Mesendoderm (in vitro differentiated cells): ENCODE measurements around the gene MPV17.

Experiments used
- DNase-seq: peaks from one replicate; pipeline ENCODE4 v3.0.0; 2013
- H2AK5ac ChIP-seq: 2 replicates; pipeline ENCODE4 v1.6.1; 2013; ENCODE audit warnings: low read length, inconsistent platforms
- H2BK120ac ChIP-seq: 2 replicates; pipeline ENCODE4 v1.6.1; 2013; ENCODE audit warnings: low read depth, mild to moderate bottlenecking, low read length, moderate library complexity, mixed read lengths
- H2BK15ac ChIP-seq: replicated peaks from 2 replicates; pipeline ENCODE4 v1.6.1; 2013; ENCODE audit warnings: low read depth, mild to moderate bottlenecking, moderate library complexity
- H2BK5ac ChIP-seq: 2 replicates; pipeline ENCODE4 v1.6.1; 2013; ENCODE audit warnings: low read length, inconsistent platforms
- H3K18ac ChIP-seq: 2 replicates; pipeline ENCODE4 v1.6.1; 2013; ENCODE audit warnings: mild to moderate bottlenecking, low read length, mixed read lengths
- H3K23ac ChIP-seq: one replicate; pipeline ENCODE4 v1.6.1; 2013; ENCODE audit warnings: low read length
- H3K27ac ChIP-seq: 2 replicates; pipeline ENCODE4 v1.5.1; 2013; ENCODE audit warnings: low read depth, mild to moderate bottlenecking, inconsistent platforms, low read length, moderate library complexity
- H3K27me3 ChIP-seq: 2 replicates; pipeline ENCODE4 v1.6.1; 2013; ENCODE audit warnings: low read length, control low read depth, mild to moderate bottlenecking, inconsistent platforms; ENCODE audit not compliant: insufficient read depth, poor library complexity
- H3K36me3 ChIP-seq: 2 replicates; pipeline ENCODE4 v1.6.1; 2013; ENCODE audit warnings: low read length, inconsistent platforms; ENCODE audit not compliant: control insufficient read depth, insufficient read depth
- H3K4ac ChIP-seq: one replicate; pipeline ENCODE4 v1.6.1; 2013; ENCODE audit warnings: low read depth, mild to moderate bottlenecking, low read length, moderate library complexity
- H3K4me1 ChIP-seq: 2 replicates; pipeline ENCODE4 v1.6.1; 2013; ENCODE audit warnings: low read depth, low read length, inconsistent platforms; ENCODE audit not compliant: control insufficient read depth
- H3K4me2 ChIP-seq: 2 replicates; pipeline ENCODE4 v1.6.1; 2013; ENCODE audit warnings: low read length
- H3K4me3 ChIP-seq: 2 replicates; pipeline ENCODE4 v1.5.1; 2013; ENCODE audit warnings: mild to moderate bottlenecking, low read length
- H3K56ac ChIP-seq: one replicate; pipeline ENCODE4 v1.6.1; 2013; ENCODE audit warnings: low read length
- H3K79me1 ChIP-seq: 2 replicates; pipeline ENCODE4 v1.6.1; 2013; ENCODE audit warnings: low read length, inconsistent platforms
- H3K79me2 ChIP-seq: 2 replicates; pipeline ENCODE4 v1.6.1; 2013; ENCODE audit warnings: mild to moderate bottlenecking, low read length; ENCODE audit not compliant: control insufficient read depth, insufficient read depth
- H3K9ac ChIP-seq: 2 replicates; pipeline ENCODE4 v1.6.1; 2013; ENCODE audit warnings: low read length, inconsistent platforms
- H4K5ac ChIP-seq: one replicate; pipeline ENCODE4 v1.6.1; 2013; ENCODE audit warnings: low read length
- H4K8ac ChIP-seq: one replicate; pipeline ENCODE4 v1.6.1; 2013; ENCODE audit warnings: low read depth, mild to moderate bottlenecking, control low read depth, low read length, moderate library complexity
- WGBS: extraction: QIAGEN DNeasy Blood & Tissue Kit; methylation state at CpG from one replicate; pipeline ENCODE4 v1.1.7; 2013; ENCODE audit warnings: low lambda C conversion rate, missing lambda C conversion rate; ENCODE audit not compliant: insufficient coverage; ENCODE audit errors: extremely low coverage; 5-methylcytosine and 5-hydroxymethylcytosine counted together

Gene MPV17

GRCh38 chr2:27282892-27283291, 40.0 kb downstream of the MPV17 start:
- DNase-seq: peak; percentile 61
- Histone ChIP-seq H3K4ac (no peak overlapping the region), H3K18ac (no peak overlapping the region), H3K4me1 (peaks cover 11% of the 10 kb centered on the region), H2BK5ac (no peak overlapping the region), H3K4me2 (no peak overlapping the region), H3K27ac (no peak overlapping the region), H4K5ac (no peak overlapping the region), H2AK5ac (no peak overlapping the region), H2BK15ac (no peak overlapping the region), H3K56ac (peak overlapping the region; percentile 66), H2BK120ac (no peak overlapping the region), H3K9ac (no peak overlapping the region), H3K36me3 (no peaks in the 10 kb centered on the region), H4K8ac (no peak overlapping the region), H3K4me3 (no peak overlapping the region), H3K79me1 (no peaks in the 10 kb centered on the region), H3K79me2 (no peaks in the 10 kb centered on the region), H3K23ac (no peak overlapping the region), H3K27me3 (no peaks in the 10 kb centered on the region)
- WGBS: no CpG with 5 or more reads among the region's 5 CpGs

- Histone ChIP-seq H3K36me3 (no peaks in the 10 kb centered on the region), H3K27ac (no peak within 1 kb of the TSS), H3K4me1 (peaks cover 11% of the 10 kb centered on the region), H3K4me3 (no peak within 1 kb of the TSS), H3K18ac (no peak within 1 kb of the TSS), H3K79me2 (no peaks in the 10 kb centered on the region), H3K23ac (no peak within 1 kb of the TSS), H3K9ac (no peak within 1 kb of the TSS), H2BK15ac (no peak within 1 kb of the TSS), H3K79me1 (no peaks in the 10 kb centered on the region), H3K27me3 (no peaks in the 10 kb centered on the region), H3K56ac (peak within 1 kb of the TSS; percentile 72), H4K5ac (peak within 1 kb of the TSS; percentile 81), H2BK5ac (no peak within 1 kb of the TSS), H2AK5ac (no peak within 1 kb of the TSS), H3K4ac (no peak within 1 kb of the TSS), H4K8ac (no peak within 1 kb of the TSS), H2BK120ac (no peak within 1 kb of the TSS), H3K4me2 (no peak within 1 kb of the TSS)
- peak; percentile 61 for DNase-seq
- WGBS: no CpG with 5 or more reads among the region's 5 CpGs
Measured at GRCh38 chr2:27281855-27282559, 40.9 kb downstream of the MPV17 start, which contains the start of gene TRIM54. Gene TRIM54, plus strand, starts transcription at chr2:27282429. Its CDS starts 303 bp downstream, at chr2:27282732.

GRCh38 chr2:27281442-27281841, 41.5 kb downstream of the MPV17 start:
- H2BK5ac ChIP-seq: no peak overlapping the region
- no peaks in the 10 kb centered on the region for H3K36me3 ChIP-seq
- no peak overlapping the region for H3K18ac ChIP-seq
- no peak overlapping the region for H4K5ac ChIP-seq
- H3K23ac ChIP-seq: no peak overlapping the region
- H3K9ac ChIP-seq: no peak overlapping the region
- no peak overlapping the region for H3K4ac ChIP-seq
- H4K8ac ChIP-seq: no peak overlapping the region
- H3K4me1 ChIP-seq: peaks cover 11% of the 10 kb centered on the region
- no peak overlapping the region for H3K4me2 ChIP-seq
- WGBS: no CpG with 5 or more reads among the region's 3 CpGs
- H2AK5ac ChIP-seq: no peak overlapping the region
- no peaks in the 10 kb centered on the region for H3K27me3 ChIP-seq
- no peak for DNase-seq
- no peak overlapping the region for H2BK120ac ChIP-seq
- no peak overlapping the region for H3K56ac ChIP-seq
- no peaks in the 10 kb centered on the region for H3K79me2 ChIP-seq
- H3K79me1 ChIP-seq: no peaks in the 10 kb centered on the region
- H3K27ac ChIP-seq: no peak overlapping the region
- no peak overlapping the region for H3K4me3 ChIP-seq
- no peak overlapping the region for H2BK15ac ChIP-seq

GRCh38 chr2:27280826-27281225, 42.1 kb downstream of the MPV17 start:
- Histone ChIP-seq H2BK15ac (no peak overlapping the region), H3K27me3 (no peaks in the 10 kb centered on the region), H3K56ac (no peak overlapping the region), H3K4ac (no peak overlapping the region), H3K4me3 (no peak overlapping the region), H2AK5ac (no peak overlapping the region), H3K27ac (no peak overlapping the region), H3K36me3 (no peaks in the 10 kb centered on the region), H3K79me2 (no peaks in the 10 kb centered on the region), H3K18ac (no peak overlapping the region), H2BK5ac (no peak overlapping the region), H3K23ac (no peak overlapping the region), H3K4me1 (peaks cover 11% of the 10 kb centered on the region), H3K79me1 (no peaks in the 10 kb centered on the region), H2BK120ac (no peak overlapping the region), H4K5ac (no peak overlapping the region), H4K8ac (no peak overlapping the region), H3K4me2 (no peak overlapping the region), H3K9ac (no peak overlapping the region)
- WGBS: no CpG with 5 or more reads among the region's 3 CpGs
- no peak for DNase-seq

- H3K4me3 ChIP-seq: no peak overlapping the region
- H3K23ac ChIP-seq: no peak overlapping the region
- no peaks in the 10 kb centered on the region for H3K27me3 ChIP-seq
- H3K79me2 ChIP-seq: no peaks in the 10 kb centered on the region
- no peak overlapping the region for H3K18ac ChIP-seq
- peaks cover 8% of the 10 kb centered on the region for H3K4me1 ChIP-seq
- no peak overlapping the region for H2BK15ac ChIP-seq
- H3K9ac ChIP-seq: no peak overlapping the region
- H3K4ac ChIP-seq: no peak overlapping the region
- no peak overlapping the region for H2AK5ac ChIP-seq
- H4K5ac ChIP-seq: no peak overlapping the region
- no peak for DNase-seq
- H3K36me3 ChIP-seq: no peaks in the 10 kb centered on the region
- no peak overlapping the region for H3K56ac ChIP-seq
- no peak overlapping the region for H4K8ac ChIP-seq
- H2BK5ac ChIP-seq: no peak overlapping the region
- no peak overlapping the region for H2BK120ac ChIP-seq
- no peaks in the 10 kb centered on the region for H3K79me1 ChIP-seq
- WGBS: no CpG with 5 or more reads among the region's 1 CpG
- H3K27ac ChIP-seq: no peak overlapping the region
- H3K4me2 ChIP-seq: no peak overlapping the region
Measured at GRCh38 chr2:27278010-27278409, 44.9 kb downstream of the MPV17 start.
